HepG2 (cell line): ENCODE measurements around the gene ICE1. TPM values are rescaled to one million over a fixed set of nuclear protein-coding genes. Genes with fewer than 3 reads are reported as not detected.

Experiments
- ATAC-seq: fragments of 200-7000 bp; cut with Tn5 transposase; 3 replicates; pipeline ENCODE4 v1.9.1; 2020; ENCODE audit warnings: mild to moderate bottlenecking, moderate library complexity
- BruUV-seq: library from RNA; stranded (reverse); fragments of 400-500 nt; replicated peaks from 2 replicates; lab custom pipeline; 2021; lab: Mats Ljungman, UMichigan
- CTCF ChIA-PET: fragments of 300-600 bp; formaldehyde crosslinking; extraction: SDS; loops from one replicate; lab custom pipeline; 2021; ENCODE audit warnings: low total read pairs, inconsistent platforms, low intra/inter-chr PET ratio; lab: Yijun Ruan, JAX
- POLR2A ChIA-PET: fragments of 350-600 bp; sonication (Branson Sonifier 250); formaldehyde crosslinking; loops from one replicate; lab custom pipeline; 2020; ENCODE audit warnings: antibody characterized with exemption, inconsistent platforms; lab: Yijun Ruan, JAX
- DNase-seq: peaks from one replicate; pipeline ENCODE4 v3.0.0-alpha.2; 2015; ENCODE audit warnings: low spot score
- FAIRE-seq: peaks from 3 replicates; lab custom pipeline; 2011; peaks lifted over from hg19 to GRCh38; lab: Jason Lieb, UNC
- H2AFZ ChIP-seq: one replicate; pipeline ENCODE4 v1.6.1; 2011; ENCODE audit warnings: low read length, inconsistent platforms
- H3K27ac ChIP-seq: fragments of 300-600 bp; 3 replicates; pipeline ENCODE4 v1.8.0; 2011; ENCODE audit warnings: mixed run types, mild to moderate bottlenecking, mixed read lengths, low read length, inconsistent platforms; ENCODE audit not compliant: insufficient read depth; ENCODE audit errors: extremely low read length
- H3K27me3 ChIP-seq, 2 experiments: fragments of 200-600 bp in 1 of 2; 2 replicates in 1 of 2; 3 replicates in 1 of 2; pipeline versions ENCODE4 v1.6.0 to v1.8.0; 2011; ENCODE audit warnings: low read length in 2 of 2, mild to moderate bottlenecking in 2 of 2, moderate library complexity in 2 of 2, inconsistent platforms in 1 of 2; ENCODE audit not compliant: insufficient read depth in 2 of 2, control insufficient read depth in 1 of 2
- H3K36me3 ChIP-seq, 2 experiments: fragments of 200-600 bp in 1 of 2; replicated peaks in 1 of 2; 2 replicates in 1 of 2; 3 replicates in 1 of 2; pipeline versions ENCODE4 v1.5.1 to v1.8.0; 2011; ENCODE audit warnings: low read length in 2 of 2, inconsistent platforms in 1 of 2; ENCODE audit not compliant: insufficient read depth in 2 of 2, control insufficient read depth in 1 of 2
- H3K4me1 ChIP-seq: 2 replicates; pipeline ENCODE4 v1.5.1; 2012; ENCODE audit warnings: low read length, inconsistent platforms; ENCODE audit not compliant: insufficient read depth
- H3K4me2 ChIP-seq: 2 replicates; pipeline ENCODE4 v1.6.0; 2011; ENCODE audit warnings: low read depth, low read length, inconsistent platforms
- H3K4me3 ChIP-seq, 3 experiments: fragments of 200-600 bp in 1 of 3; sonication (generic), shearing (Covaris generic) in 1 of 3; replicated peaks in 1 of 3; 2 replicates each; pipeline ENCODE4 v1.5.1; 2011 to 2016; ENCODE audit warnings: low read length in 3 of 3, inconsistent platforms in 2 of 3, low read depth in 2 of 3, mild to moderate bottlenecking in 2 of 3, control low read depth in 1 of 3, mixed read lengths in 1 of 3; ENCODE audit not compliant: insufficient read depth in 1 of 3
- H3K79me2 ChIP-seq: one replicate; pipeline ENCODE4 v1.6.1; 2011; ENCODE audit warnings: low read length, inconsistent platforms; ENCODE audit not compliant: insufficient read depth
- H3K9ac ChIP-seq: 2 replicates; pipeline ENCODE4 v1.6.0; 2011; ENCODE audit warnings: mild to moderate bottlenecking, low read depth, low read length, inconsistent platforms; ENCODE audit not compliant: insufficient read depth
- H3K9me3 ChIP-seq: 2 replicates; pipeline ENCODE4 v1.5.1; 2012; ENCODE audit warnings: mild to moderate bottlenecking, low read length
- H4K20me1 ChIP-seq: 2 replicates; pipeline ENCODE4 v1.6.0; 2011; ENCODE audit warnings: inconsistent platforms, mild to moderate bottlenecking, low read length, moderate library complexity; ENCODE audit not compliant: insufficient read depth
- CSRNP1 ChIP-seq: sonication (generic); formaldehyde crosslinking; IDR thresholded peaks from 2 replicates; pipeline ENCODE4 v1.8.1; 2023; ENCODE audit warnings: mild to moderate bottlenecking, missing genetic modification reagents
- GATA4 ChIP-seq: sonication (generic); IDR thresholded peaks from 2 replicates; pipeline ENCODE4 v1.6.1; 2016; ENCODE audit warnings: antibody characterized with exemption, low read depth, borderline replicate concordance
- HNRNPLL ChIP-seq: fragments of 200-400 bp; formaldehyde crosslinking; IDR thresholded peaks from 2 replicates; pipeline ENCODE4 v1.6.1; 2017; ENCODE audit warnings: mild to moderate bottlenecking, low read depth, low read length; ENCODE audit not compliant: poor library complexity, severe bottlenecking
- KMT2A ChIP-seq: sonication (generic); formaldehyde crosslinking; IDR thresholded peaks from 2 replicates; pipeline ENCODE4 v1.4.0; 2020; ENCODE audit warnings: missing genetic modification reagents
- MEF2D ChIP-seq: sonication (generic); formaldehyde crosslinking; IDR thresholded peaks from 2 replicates; pipeline ENCODE4 v1.5.1; 2020; ENCODE audit warnings: mild to moderate bottlenecking, missing genetic modification reagents
- MXD4 ChIP-seq: IDR thresholded peaks from 2 replicates; pipeline ENCODE4 v1.6.1; 2016; ENCODE audit warnings: mild to moderate bottlenecking, missing biosample characterization, missing genetic modification reagents
- NCOA1 ChIP-seq: sonication (generic); formaldehyde crosslinking; IDR thresholded peaks from 2 replicates; pipeline ENCODE4 v1.9.0; 2021; ENCODE audit warnings: missing genetic modification reagents
- NFE2 ChIP-seq: sonication (generic); formaldehyde crosslinking; IDR thresholded peaks from 2 replicates; pipeline ENCODE4 v1.4.0; 2020; ENCODE audit warnings: missing genetic modification reagents
- POLR2A ChIP-seq, 2 experiments: IDR thresholded peaks; 2 replicates each; pipeline ENCODE4 v1.6.1; 2011; ENCODE audit warnings: low read depth in 2 of 2, low read length in 2 of 2, mild to moderate bottlenecking in 1 of 2, moderate library complexity in 1 of 2; ENCODE audit not compliant: insufficient read depth in 1 of 2
- REST ChIP-seq, 2 experiments: IDR thresholded peaks; 2 replicates each; pipeline ENCODE4 v1.6.1; 2011 to 2012; ENCODE audit warnings: low read length in 2 of 2, borderline replicate concordance in 1 of 2, low read depth in 1 of 2, mild to moderate bottlenecking in 1 of 2, moderate library complexity in 1 of 2
- RFX5 ChIP-seq: IDR thresholded peaks from 2 replicates; pipeline ENCODE4 v1.6.1; 2011; ENCODE audit warnings: low read depth, low read length, improper control_type of control experiment
- SNAI1 ChIP-seq: sonication (generic); formaldehyde crosslinking; IDR thresholded peaks from 2 replicates; pipeline ENCODE4 v1.5.0; 2020; ENCODE audit warnings: mild to moderate bottlenecking, missing genetic modification reagents, borderline replicate concordance
- TEAD3 ChIP-seq: optimal IDR thresholded peaks from 2 replicates; pipeline ENCODE3; 2016; ENCODE audit warnings: borderline replicate concordance
- ZBTB43 ChIP-seq: sonication (generic); formaldehyde crosslinking; conservative IDR thresholded peaks from 2 replicates; pipeline ENCODE4 v1.4.0; 2020; ENCODE audit warnings: missing genetic modification reagents
- ZNF552 ChIP-seq: sonication (generic); formaldehyde crosslinking; IDR thresholded peaks from 2 replicates; pipeline ENCODE4 v1.9.0; 2022; ENCODE audit warnings: missing genetic modification reagents, mild to moderate bottlenecking, borderline replicate concordance
- ZNF605 ChIP-seq: sonication (generic); formaldehyde crosslinking; IDR thresholded peaks from 2 replicates; pipeline ENCODE4 v1.8.0; 2022; ENCODE audit warnings: mild to moderate bottlenecking, missing genetic modification reagents
- ZNF619 ChIP-seq: sonication (generic); formaldehyde crosslinking; IDR thresholded peaks from 2 replicates; pipeline ENCODE4 v1.4.0; 2020; ENCODE audit warnings: mild to moderate bottlenecking, missing genetic modification reagents
- ZNF768 ChIP-seq: sonication (generic); formaldehyde crosslinking; IDR thresholded peaks from 2 replicates; pipeline ENCODE4 v1.4.0; 2020; ENCODE audit warnings: missing genetic modification reagents
- WGBS: methylation state at CpG from one replicate; pipeline ENCODE4 v1.1.6; 2017; ENCODE audit warnings: low lambda C conversion rate; 5-methylcytosine and 5-hydroxymethylcytosine counted together
- in situ Hi-C: cut with HindIII; loops from 2 replicates; pipeline ENCODE4 v1.10.0; 2017; ENCODE audit warnings: low pct_unique_long_range_greater_than_20kb; ENCODE audit not compliant: extremely low pct_ligation_motif_present
- intact Hi-C: fragments of 100-400 bp; cut with micrococcal nuclease; formaldehyde crosslinking; loops from one replicate; pipeline ENCODE4 v1.10.0; 2022; ENCODE audit not compliant: unreplicated experiment
- polyA plus RNA-seq, 8 experiments: library from polyadenylated mRNA; depleted of rRNA in 3 of 8; stranded (reverse) in 7 of 8; unstranded in 1 of 8; fragments of >200 nt; fragmentation: Illumina TruSeq in 4 of 8; extraction: Trizol in 4 of 8; gene quantifications; 2 replicates each; pipeline versions ENCODE4 v1.2.1 to v1.2.3, GENCODE V29; 2011 to 2016; ENCODE audit warnings: low read depth in 4 of 8, missing spikeins in 1 of 8, mixed read lengths in 1 of 8; ENCODE audit not compliant: insufficient read depth in 1 of 8
- total RNA-seq, 5 experiments: library from RNA; depleted of rRNA; stranded (reverse); fragments of >200 nt; fragmentation: Illumina TruSeq; extraction: Trizol; gene quantifications; 2 replicates each; pipeline ENCODE4 v1.2.3, GENCODE V29; 2016; ENCODE audit warnings: low read depth in 1 of 5

ICE1 gene
- total and polyA plus RNA-seq, 2 of the 13 experiments (the other 11 are each of a cell fraction or from before 2014, with no cell fraction given): 9.1 to 27.6 TPM

GRCh38 chr5:5421149-5421960 lies 1.1 kb upstream of the ICE1 start:
- Histone ChIP-seq H3K36me3 (no peaks in the 10 kb centered on the region), H3K4me2 (peak overlapping the region; percentile 92), H3K27ac (peak overlapping the region; percentile 96), H3K4me1 (peaks cover 64% of the 10 kb centered on the region), H2AFZ (peak overlapping the region; percentile 82), H3K9ac (peak overlapping the region; percentile 80), H3K4me3 (peak overlapping the region; percentile 66 to 94 (median 86)), H3K9me3 (no peaks in the 10 kb centered on the region), H3K27me3 (no peaks in the 10 kb centered on the region), H3K79me2 (peaks cover 35% of the 10 kb centered on the region), H4K20me1 (peaks cover 6% of the 10 kb centered on the region; the same call in 1 of the 2 replicates)
- POLR2A ChIA-PET: interaction anchor here (0.7 to 1.4 kb wide), 6 partner anchors 12 to 1212 kb away, joined by 3 to 8 read pairs (median 3); partner anchors contain the start of gene SRD5A1
- 32% methylated on average over 24 of the region's 24 CpGs for WGBS
- CTCF ChIA-PET: interaction anchor here (2.6 kb wide), 1 partner anchor 279 kb away, joined by 22 read pairs; no protein-coding TSS in a partner anchor
- intact Hi-C loops: loop anchor here (5.0 kb wide), 1 partner anchor 59 kb away; no protein-coding TSS in a partner anchor
- BruUV-seq: TSS peak; percentile 90
- DNase-seq (no peak), FAIRE-seq (peak; percentile 34), ATAC-seq (no peak)
- in situ Hi-C loops: loop anchor here (5.0 to 25.0 kb wide), 2 partner anchors 284 to 544 kb away; partner anchors contain the start of gene ADAMTS16
- no peak for TF ChIP-seq ZNF768 (CRISPR knock-in tag)
- TF ChIP-seq SNAI1 (CRISPR knock-in tag): peak; percentile 65; the same call in 1 of the 2 replicates
- TF ChIP-seq KMT2A (CRISPR knock-in tag): no peak
- no peak for TF ChIP-seq POLR2A (IDR thresholded peaks at IDR 0.05; ENCODE audit: insufficient read depth in 1 of 2, low read depth in 2 of 2, low read length in 2 of 2)
- TF ChIP-seq ZNF552 (CRISPR knock-in tag): no peak
- no peak for TF ChIP-seq MXD4 (CRISPR knock-in tag)
- 0 out of 2 replicates have a peak, but pooled peaks have one; percentile 4 for TF ChIP-seq ZNF605
- TF ChIP-seq MEF2D (CRISPR knock-in tag): no peak
- 0 out of 2 replicates have a peak, but pooled peaks have one; percentile 7 for TF ChIP-seq NCOA1
- TF ChIP-seq TEAD3 (CRISPR knock-in tag): no peak
- TF ChIP-seq GATA4: no peak
- no peak for TF ChIP-seq CSRNP1
- TF ChIP-seq ZNF619 (CRISPR knock-in tag): no peak
- TF ChIP-seq HNRNPLL: no peak
- TF ChIP-seq NFE2 (CRISPR knock-in tag): no peak
- TF ChIP-seq RFX5: no peak
- TF ChIP-seq ZBTB43 (CRISPR knock-in tag): no peak
- no peak for TF ChIP-seq REST (IDR thresholded peaks at IDR 0.05; ENCODE audit: borderline replicate concordance in 1 of 2, low read depth in 1 of 2, low read length in 2 of 2)
